ENCODE data around the gene WDCP.

WDCP gene

DNA sequence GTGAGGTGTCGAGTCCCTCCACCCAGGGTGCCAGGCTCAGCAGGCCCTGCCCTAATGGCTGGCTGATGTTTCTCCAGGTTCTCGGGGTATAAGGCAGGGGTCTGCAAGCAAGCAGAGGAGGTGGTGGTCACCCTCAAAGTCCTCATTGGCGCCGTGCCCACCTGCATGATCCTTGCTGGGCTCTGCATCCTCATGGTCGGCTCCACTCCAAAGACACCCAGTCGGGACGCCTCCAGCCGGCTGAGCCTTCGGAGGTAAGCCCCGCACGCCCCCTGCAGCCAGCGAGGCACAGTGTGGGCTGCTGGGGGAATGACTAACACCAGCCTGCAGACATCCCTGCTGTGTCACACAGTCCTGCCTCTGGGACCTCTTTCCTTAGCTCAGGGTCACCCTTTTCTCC is 23.2 kb downstream of the WDCP start:
- DNase-seq (ENCODE audit: low read depth, low spot score): peak; percentile 29
- no peak overlapping the region for H3K4me3 ChIP-seq (ENCODE audit: low read depth, low read length)
- TF ChIP-seq, protein P1, sequence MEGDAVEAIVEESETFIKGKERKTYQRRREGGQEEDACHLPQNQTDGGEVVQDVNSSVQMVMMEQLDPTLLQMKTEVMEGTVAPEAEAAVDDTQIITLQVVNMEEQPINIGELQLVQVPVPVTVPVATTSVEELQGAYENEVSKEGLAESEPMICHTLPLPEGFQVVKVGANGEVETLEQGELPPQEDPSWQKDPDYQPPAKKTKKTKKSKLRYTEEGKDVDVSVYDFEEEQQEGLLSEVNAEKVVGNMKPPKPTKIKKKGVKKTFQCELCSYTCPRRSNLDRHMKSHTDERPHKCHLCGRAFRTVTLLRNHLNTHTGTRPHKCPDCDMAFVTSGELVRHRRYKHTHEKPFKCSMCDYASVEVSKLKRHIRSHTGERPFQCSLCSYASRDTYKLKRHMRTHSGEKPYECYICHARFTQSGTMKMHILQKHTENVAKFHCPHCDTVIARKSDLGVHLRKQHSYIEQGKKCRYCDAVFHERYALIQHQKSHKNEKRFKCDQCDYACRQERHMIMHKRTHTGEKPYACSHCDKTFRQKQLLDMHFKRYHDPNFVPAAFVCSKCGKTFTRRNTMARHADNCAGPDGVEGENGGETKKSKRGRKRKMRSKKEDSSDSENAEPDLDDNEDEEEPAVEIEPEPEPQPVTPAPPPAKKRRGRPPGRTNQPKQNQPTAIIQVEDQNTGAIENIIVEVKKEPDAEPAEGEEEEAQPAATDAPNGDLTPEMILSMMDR (IDR thresholded peaks at IDR 0.05; ENCODE audit: low read depth, low read length): peak; percentile 57
- in situ Hi-C loops (cut with HindIII; ENCODE audit: low sequenced_read_pairs): no loop called here

DNA sequence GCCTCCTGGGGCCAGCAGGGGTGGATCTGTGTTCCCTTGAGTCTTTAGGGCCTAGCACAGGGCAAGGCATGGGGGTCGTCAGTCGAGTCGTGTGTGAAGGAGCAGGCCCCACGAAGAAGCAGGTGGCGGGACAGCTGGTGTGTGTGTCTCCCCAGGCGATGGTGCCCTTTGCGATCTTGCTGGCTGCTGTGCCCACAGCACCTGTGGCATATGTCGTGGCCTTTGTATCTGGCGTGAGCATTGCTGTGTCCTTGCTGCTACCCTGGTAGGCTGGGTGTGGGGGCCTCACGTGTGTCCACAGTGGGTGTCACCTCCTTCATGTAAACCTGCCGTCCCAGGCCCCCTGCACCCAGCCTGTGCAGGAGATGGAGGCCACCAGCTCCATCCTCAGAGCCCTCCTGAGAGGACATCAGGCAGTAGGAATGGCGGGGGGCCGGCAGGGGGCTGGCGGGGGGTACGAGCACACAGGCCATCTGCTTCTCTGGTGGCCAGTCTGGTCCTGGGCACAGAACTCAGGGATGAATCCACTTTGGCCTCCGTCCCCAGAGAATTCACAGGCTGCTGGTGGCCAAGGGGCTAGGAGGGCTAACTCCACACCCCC is 24.1 kb downstream of the WDCP start:
- no peak overlapping the region for H3K4me3 ChIP-seq (ENCODE audit: low read depth, low read length)
- DNase-seq (ENCODE audit: low read depth, low spot score): no peak
- in situ Hi-C loops (cut with HindIII; ENCODE audit: low sequenced_read_pairs): no loop called here
- TF ChIP-seq, protein P1 (IDR thresholded peaks at IDR 0.05; ENCODE audit: low read depth, low read length): no peak

DNA sequence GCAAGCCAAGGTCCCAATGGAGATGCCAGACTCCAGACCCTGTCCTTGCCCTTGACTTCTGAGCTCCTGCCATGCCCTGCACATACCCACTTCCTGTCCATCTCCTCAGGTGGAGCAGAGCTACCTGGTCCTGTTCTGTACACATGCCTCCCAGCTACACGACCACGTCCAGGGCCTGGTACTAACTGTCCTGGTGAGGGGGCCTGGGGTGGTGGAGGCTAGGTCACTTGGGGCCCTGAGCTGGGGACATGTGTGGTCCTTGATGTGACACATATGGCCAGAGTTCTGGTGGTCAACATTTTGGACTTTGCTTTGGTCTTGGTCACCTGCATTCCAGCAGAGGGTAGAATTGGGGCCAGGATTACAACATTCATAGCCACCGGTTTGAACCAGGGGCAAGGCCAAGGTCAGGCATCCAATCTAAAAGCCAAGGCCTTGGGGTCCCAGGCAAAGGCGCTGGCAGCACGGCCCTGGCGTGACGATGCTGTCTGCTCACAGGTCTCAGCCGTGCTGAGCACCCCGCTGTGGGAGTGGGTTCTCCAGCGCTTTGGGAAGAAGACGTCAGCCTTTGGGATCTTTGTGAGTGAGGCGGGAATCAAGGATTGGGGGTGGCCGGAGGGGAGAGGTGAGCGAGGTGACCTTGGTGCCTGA is 24.7 kb downstream of the WDCP start:
- TF ChIP-seq, protein P1 (IDR thresholded peaks at IDR 0.05; ENCODE audit: low read depth, low read length): no peak
- in situ Hi-C loops (cut with HindIII; ENCODE audit: low sequenced_read_pairs): no loop called here
- DNase-seq (ENCODE audit: low read depth, low spot score): no peak
- H3K4me3 ChIP-seq (ENCODE audit: low read depth, low read length): no peak overlapping the region

DNA sequence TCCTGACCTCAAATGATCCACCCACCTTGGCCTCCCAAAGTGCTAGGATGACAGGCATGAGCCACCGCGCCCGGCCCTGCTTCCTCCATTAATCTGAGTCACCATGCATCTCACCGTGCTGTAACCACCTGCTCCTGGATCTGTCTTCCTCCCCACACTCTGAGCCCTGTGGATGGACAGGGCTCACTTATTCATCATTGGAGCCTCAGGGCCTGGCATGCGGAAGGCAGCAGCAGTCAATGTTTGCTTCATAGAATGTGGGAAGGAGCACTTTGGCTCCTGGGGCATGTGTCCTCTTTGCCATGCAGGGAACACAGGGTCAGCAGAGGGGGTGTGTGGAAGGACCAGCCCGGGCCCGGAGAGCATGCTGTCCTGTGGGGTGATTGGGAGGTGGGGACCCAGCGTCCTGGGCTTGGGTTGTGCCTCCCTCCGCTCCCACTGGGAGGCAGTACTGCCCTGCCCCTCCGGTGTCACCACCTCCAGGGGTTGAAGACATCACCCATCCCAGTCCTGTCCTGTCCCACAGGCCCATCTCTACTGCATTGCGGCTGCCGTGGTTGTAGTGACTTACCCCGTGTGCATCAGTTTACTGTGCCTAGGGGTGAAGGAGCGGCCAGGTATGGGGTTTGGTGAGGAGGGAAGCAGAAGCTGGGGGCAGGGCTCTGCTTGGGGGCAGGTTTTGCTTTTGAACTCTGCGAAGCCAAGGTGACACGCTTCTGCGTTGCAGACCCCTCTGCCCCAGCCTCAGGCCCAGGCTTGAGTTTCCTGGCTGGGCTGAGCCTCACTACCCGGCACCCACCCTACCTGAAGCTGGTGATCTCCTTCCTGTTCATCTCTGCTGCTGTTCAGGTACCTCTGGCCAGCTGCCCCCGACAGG is 25.8 kb downstream of the WDCP start:
- H3K4me3 ChIP-seq (ENCODE audit: low read depth, low read length): no peak overlapping the region
- in situ Hi-C loops (cut with HindIII; ENCODE audit: low sequenced_read_pairs): no loop called here
- TF ChIP-seq, protein P1 (IDR thresholded peaks at IDR 0.05; ENCODE audit: low read depth, low read length): peak; percentile 20
- DNase-seq (ENCODE audit: low read depth, low spot score): no peak

DNA sequence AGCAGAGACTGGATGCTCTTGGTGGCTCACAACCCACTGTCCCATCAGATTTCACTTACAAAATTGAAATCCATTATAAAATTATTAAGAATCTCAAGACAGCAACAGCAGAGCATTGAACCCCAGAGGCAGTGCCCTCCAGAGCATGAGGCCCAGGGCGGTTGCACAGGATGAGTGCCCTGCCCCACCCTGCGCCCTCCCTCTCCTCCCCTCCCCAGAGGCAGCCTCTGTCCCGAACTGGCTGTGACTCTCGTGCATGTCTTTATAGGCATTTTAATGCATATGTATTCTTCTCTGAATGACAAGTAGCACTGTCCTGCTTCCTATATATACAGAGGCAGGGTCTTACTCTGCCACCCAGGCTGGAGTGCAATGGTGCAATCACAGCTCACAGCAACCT is 26.9 kb downstream of the WDCP start:
- DNase-seq (ENCODE audit: low read depth, low spot score): no peak
- TF ChIP-seq, protein P1 (IDR thresholded peaks at IDR 0.05; ENCODE audit: low read depth, low read length): no peak
- no peak overlapping the region for H3K4me3 ChIP-seq (ENCODE audit: low read depth, low read length)
- in situ Hi-C loops (cut with HindIII; ENCODE audit: low sequenced_read_pairs): no loop called here

DNA sequence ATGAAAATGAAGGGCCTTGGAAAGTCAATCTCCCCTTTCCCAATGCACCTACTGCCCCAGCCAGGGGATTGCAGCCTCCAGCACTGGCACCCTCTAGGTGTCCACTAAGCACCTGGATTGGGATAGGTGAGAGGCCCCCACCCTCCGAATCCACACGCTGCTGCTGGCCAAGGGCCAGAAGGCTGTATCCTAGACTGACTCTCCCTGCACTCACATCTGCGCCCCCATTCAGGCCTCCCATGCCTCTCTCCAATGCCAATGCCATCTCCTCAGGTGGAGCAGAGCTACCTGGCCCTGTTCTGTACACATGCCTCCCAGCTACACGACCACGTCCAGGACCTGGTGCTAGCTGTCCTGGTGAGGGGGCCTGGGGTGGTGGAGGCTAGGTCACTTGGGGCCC is 27.5 kb downstream of the WDCP start:
- in situ Hi-C loops (cut with HindIII; ENCODE audit: low sequenced_read_pairs): no loop called here
- H3K4me3 ChIP-seq (ENCODE audit: low read depth, low read length): no peak overlapping the region
- DNase-seq (ENCODE audit: low read depth, low spot score): no peak
- TF ChIP-seq, protein P1 (IDR thresholded peaks at IDR 0.05; ENCODE audit: low read depth, low read length): no peak
